GM18907 (cell line): ENCODE data around the gene GALNT18.
A peak's percentile ranks its signal among the peaks of the same experiment; 100 is the strongest.

Experiments used
- ATAC-seq: cut with Tn5 transposase; IDR thresholded peaks from one replicate; pipeline ENCODE4 v1.9.1; 2021; ENCODE audit warnings: mild to moderate bottlenecking, moderate library complexity; ENCODE audit not compliant: unreplicated experiment

GALNT18 gene

DNA sequence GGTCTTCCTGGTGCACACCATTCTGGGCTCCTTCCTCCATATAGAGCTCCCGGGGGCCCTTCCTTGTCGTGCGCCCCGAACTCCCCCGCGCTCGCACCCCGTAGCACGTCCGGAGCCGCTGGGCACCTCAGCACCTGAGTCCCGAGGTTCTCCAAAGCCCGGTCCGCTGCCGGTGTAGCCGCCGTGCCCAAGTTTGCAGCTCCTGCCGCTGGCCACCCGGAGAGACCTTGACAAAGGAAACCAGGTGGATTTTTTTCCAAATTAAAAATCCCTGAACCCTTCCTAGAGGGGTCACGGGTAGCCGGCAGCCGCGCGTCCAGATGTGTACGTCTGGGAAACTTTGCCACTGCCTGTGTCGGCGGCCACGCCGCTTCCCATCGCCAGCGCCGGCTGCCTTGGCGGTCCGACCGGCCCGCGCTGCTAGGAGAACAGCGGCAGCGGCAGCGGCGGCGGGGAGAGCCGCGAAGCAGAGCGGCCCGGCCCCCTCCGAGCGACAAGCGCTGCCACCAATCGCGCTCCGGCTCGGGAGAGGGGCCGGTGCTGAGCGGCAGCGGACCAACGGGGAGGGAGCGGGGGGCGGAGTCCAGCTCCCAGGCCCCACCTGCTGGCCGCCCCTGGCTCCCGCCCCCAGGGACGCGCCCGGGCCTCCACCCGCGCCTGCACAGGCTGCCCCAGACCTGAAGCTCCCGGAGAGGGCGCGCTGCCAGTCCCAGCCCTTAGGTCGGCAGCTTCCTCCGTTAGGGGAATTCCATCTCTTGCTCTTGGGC is at the start of gene GALNT18:
GALNT18 (minus strand) TSS at position 433 of the 767 bp plus-strand sequence.
- ATAC-seq = peak; percentile 93

DNA sequence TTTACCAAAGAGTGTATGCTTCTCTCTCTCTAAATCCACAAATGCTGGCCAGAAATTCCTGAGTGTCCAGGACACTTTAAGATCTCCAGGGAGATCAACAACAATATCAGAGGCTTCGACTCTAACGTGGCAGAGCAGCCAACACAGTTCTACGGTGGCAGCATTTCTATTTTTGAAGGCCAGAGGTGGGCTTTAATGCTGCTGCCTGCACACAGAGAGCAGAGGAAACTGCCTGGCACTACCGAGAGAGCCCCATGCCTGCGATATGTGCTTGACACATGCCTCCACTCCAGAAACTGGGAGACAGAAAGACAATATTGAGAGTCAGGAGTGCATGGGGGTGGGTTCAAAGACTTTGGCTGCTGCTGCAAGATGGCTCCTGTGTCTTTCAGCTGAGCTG is 48.8 kb upstream of the GALNT18 start:
- ATAC-seq = no peak

DNA sequence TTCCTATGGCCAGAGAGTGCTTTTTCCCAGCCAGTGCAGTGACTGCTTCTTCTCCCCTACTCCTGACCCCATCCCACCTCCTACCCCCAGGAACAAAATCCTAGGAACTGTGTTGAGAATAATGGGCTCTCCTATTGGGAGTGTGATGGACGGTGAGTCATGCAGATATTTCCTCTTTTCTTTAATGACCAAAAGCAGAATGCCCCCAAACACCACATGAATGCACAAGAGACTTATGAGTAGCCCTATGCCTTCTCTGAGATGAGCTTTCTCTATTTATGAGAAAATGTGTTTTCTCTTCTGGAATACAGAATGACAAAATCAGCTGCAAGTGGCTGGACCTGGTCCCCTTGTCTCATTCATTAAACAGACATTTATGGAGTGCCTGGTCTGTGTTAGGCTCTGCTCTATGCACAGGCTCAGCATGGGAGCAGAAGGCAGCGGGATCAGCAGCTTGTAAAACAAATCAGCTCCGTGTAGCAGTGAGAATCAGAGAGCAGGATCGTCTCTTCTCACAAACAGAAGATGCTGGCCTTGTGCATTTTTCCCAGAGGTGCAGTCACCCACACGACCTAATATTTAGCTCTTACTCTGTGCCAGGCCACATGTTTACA is 47.5 kb upstream of the GALNT18 start:
- no peak for ATAC-seq

DNA sequence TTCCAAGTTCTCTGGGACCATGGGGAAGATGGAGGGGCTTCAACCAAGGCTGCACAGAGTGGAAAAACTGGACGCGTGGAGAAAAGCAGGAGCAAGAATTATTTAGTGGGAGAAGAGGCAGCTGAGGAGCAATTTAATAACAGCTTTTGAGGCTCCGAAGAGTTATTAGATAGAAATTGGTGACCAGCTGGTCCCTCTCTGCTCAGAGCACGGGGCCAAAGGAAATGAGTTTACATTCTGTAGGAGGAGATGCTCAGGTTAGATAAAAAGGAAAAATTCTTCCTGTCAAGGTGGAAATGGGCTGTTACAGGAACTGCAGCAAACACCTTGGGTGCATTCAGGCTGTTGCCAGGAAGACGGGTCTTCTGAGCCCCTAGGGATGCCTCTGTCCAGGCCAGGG is 47.0 kb upstream of the GALNT18 start:
- ATAC-seq = no peak

DNA sequence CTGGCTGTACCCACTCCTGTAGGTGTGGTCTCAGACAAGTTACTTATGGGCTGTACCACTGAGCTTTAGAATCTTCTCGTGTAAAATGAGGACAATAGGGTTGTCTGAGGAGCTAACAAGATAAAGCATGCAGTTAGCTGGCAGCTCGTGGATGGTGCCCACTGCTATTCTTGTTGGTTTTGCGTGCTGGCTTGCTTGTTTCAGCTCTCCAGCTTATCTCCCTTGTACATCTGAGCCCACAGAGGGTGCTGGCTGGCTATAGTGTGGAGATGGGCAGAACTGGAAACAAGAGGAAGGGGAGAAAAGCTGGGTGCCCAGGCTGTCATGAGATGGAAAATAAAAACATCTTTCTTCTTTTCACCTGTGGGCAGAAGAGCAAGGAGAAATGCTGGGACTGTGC is 46.5 kb upstream of the GALNT18 start:
- no peak for ATAC-seq

DNA sequence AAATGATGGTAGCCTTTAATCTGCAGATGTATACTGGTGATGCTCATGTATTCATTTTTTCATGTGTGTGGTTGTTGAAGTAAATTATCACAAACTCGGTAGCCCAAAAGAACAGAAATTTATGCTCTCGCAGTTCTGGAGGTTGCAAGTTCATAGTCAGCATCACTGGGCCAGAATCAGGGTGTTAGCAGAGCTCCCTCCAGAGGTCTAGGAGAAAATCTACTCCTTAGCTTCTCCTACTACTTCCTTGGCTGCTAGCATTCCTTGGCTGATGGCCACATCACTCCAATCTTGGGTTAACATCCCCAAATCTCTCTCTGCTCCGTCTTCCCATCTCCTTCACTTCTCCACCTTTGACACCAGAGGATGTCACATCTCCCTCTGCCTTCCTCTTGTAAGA is 45.3 kb upstream of the GALNT18 start:
- ATAC-seq = no peak

GRCh38 chr11:11665407-11665806 is 43.6 kb upstream of the GALNT18 start:
- ATAC-seq = no peak

DNA sequence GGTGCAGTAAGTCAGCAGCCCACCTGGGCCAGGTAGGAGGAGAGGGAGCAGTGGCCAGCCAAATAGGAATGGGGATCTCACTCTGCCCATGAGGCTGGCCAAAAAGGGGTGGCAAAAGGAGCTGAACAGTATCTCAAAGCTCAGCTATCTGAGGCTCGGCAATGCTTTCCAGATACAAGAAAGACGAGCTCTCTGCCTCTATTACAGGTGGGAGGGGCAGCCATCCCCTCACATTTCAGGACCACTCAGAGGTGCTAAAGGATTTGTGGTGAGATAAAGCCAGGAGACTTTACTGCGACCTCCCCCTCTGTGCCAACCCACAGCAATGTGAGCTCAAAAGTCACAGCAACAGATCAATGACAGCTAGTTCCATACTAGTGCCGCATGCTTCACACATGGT is 42.1 kb upstream of the GALNT18 start:
- no peak for ATAC-seq

DNA sequence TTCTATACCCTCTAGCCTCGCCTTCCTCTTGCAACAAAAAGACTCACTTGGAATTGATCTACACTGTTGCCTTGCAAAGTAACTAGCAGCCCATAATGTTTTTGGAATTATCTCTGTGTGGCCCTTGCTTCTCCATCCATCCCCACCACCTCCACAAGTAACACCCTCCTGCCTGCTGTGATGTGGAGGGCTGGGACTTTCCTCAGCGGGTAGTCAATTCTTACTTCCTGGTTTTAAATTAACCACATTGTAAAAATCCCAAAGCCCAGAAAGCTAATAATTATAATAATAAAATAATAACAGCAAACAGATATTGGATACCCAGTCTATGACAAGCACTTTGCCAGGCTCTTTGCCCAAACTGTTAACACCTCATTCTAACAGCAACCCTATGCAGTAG is 40.8 kb upstream of the GALNT18 start:
- no peak for ATAC-seq

GRCh38 chr11:11661326-11662040 is 39.7 kb upstream of the GALNT18 start:
- ATAC-seq = no peak

DNA sequence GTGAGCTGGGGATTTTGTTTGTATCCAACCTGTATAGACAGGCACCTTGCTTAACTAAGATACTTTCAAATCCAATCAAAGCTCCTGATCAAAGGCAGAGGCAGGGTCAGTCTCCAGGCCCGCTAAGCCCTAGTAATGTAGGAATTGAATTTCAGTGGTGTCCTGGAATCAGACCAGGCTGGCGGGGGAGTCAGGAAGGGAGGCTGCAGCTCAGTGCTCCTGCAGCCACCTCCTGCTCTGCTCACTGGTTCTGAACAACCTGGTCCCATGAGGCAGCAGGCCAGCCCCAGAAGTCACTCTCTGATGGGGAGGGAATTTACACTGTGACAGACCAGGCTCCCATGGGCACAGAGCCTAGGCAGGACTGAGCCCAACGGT is 38.5 kb upstream of the GALNT18 start:
- ATAC-seq = no peak

DNA sequence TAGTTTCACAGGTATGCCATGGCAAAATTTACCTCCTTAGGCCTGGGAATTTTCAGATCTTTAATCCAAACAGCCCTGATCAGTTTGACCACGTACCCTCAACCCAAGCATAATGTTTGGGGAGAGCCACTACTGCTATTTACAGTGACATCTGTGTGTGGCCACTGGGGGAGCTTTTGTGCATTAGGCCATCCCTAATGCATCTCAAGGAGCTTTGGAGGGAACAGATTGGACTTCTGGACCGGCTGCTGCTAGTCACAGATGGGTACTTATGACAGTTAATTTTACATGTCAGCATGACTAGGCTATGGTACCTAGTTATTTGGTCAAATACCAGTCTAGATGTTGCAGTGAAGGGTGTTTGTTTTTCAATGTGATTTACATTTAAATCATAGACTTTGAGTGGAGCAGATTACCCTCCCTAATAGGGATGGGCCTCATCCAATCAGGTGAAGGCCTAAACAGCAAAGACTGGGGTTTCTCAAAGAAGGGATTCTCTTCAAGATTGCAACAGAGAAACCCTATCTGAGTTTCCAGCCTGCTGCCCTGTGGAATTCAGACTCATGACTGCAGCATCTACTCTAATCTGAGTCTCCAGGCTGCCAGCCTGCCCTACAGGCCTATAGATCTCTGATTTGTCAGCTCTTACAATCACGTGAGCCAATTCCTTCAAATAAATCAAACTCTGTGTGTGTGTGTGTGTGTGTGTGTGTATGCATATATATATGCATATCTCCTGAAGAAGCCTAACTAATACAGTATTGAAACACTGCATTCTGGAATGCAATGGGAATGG is 38.0 kb upstream of the GALNT18 start:
- ATAC-seq = no peak

DNA sequence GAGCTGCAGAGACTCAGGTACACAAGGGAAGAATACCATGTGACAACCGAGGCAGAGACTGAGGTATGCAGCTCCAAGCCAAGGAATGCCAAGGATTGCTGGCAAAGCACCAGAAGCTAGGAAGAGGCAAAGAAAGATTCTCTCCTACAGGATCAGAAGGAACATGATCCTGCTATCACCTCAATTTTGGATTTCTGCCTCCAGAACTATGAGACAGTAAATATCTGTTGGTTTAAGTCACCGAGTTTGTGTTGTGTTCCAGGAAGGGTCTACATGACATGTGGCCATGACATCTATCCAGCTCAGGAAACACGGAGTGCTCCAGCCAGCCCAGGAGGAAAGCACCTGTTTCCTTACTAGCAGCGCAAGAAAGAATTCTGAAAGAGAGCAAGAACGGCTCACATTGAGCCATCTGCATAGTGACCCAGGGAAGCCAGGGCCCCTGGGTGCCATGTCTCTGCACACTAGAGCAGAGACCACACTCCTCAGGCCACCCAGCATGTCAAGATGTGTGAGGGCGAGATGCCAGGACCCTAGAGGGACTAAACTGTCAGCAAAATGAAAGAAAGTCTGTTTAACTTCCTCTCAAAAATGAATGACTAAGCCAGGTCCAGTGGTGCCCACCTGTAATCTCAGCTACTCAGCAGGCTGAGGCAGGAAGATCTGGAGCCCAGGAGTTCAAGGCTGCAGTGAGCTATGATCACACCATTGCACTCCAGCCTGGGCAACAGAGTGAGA is 35.6 kb upstream of the GALNT18 start:
- ATAC-seq = no peak

- no peak for ATAC-seq
Observed at GRCh38 chr11:11641581-11641980, 19.8 kb upstream of the GALNT18 start.

GRCh38 chr11:11640996-11641395 is 19.2 kb upstream of the GALNT18 start:
- no peak for ATAC-seq

DNA sequence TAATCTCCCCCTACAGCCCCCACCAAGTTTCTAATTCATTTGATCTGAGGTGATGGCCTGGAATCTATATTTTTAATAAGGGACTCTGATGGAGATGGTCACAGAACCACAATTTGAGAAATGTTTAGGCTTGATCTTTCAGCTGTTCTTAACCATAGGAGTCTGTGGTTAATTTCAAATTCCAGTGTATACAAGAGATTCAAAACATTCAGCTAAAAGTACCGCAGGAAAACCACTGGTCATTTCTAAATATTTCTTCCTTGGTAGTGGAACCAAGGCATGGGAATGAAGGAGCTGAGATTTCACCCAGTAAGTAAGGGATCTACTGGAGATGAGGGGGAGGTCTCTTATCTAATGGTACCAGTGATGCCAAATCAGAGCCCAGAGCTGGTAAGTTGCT is 18.3 kb upstream of the GALNT18 start:
- ATAC-seq = no peak

DNA sequence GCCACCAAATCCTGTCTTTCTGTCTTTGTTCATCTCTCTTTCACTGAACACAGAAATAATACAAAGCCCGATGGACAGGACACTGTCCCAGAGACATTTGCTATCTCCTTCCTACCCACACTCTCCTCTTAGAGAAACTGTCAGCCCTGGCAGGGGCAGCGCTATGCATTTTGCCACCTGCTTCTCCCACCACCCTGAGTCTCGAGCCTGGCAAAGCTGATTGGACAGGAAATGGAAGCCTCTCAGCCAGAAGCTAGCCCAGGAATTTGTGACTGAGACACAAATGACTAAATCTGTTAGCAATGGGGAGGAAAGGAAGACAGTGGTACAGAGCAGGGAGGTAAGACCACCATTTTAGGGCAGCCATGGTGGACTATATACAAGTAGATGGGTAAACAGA is 14.9 kb upstream of the GALNT18 start:
- no peak for ATAC-seq

DNA sequence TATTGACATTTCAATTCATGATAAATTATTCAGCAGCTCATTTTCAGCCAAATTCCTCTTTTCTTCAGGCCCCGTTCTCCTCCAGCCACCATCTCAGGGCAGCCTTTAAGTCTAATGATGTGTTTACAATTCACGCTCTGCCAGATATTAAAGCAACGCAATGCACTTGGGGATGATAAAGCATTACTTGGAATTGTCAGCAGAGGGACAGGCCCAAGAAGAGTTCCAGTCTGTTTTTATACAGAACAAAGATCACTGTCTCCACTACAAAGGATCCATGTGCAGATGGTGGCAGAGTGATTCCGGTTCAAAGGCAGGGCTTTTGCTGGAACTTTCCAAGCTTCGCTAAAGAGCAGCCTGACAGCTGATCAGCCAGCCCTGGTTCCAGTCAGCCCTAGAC is 13.6 kb upstream of the GALNT18 start:
- ATAC-seq = no peak

DNA sequence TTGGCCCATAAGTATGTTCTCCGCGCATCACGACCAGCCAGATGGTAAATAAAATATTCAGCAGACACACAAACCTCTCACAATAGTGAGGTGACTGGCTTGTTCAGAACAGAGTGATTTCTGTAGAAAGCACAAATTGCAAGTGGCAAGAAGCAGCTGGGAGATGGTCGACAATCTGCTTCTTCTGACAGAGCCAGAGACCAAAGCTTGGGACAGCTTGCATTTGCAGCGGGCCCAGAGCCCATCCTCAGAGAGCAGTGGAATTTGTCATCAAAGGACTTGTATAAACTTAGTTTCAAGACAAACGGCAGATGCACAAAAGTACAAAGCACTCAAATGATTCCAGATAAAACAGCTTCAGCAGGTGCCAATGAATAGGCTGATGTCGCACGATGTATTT is 7.6 kb upstream of the GALNT18 start:
- ATAC-seq = no peak

- ATAC-seq = no peak
Observed at GRCh38 chr11:11628651-11629050, 6.8 kb upstream of the GALNT18 start.

DNA sequence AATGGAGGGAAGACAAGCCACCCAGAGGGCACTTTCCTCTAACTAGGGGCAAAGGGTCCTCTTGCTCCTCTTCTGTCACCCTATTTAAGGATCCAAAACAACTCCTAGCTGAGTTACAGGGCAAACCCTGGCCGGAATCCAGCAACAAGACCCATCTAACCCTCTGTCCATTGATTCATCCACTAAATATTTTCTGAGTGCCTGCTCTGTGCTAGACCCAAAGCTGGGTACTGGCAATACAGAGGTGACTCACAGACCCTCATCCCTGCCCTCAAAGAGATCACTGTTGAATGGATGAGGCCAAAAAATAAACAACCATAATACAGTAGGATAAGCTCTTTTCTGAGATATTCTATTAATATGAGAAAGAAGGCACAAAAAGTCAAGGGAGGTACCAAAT is 4.3 kb upstream of the GALNT18 start:
- ATAC-seq = no peak
